ENCODE results near the gene TOLLIP. TPM values are rescaled to one million over a fixed set of nuclear protein-coding genes. Genes with fewer than 3 reads are reported as not detected.

TOLLIP gene
- total and polyA plus RNA-seq, 2 of the 4 experiments (the other 2 are of a cell fraction): 19.7 to 42.9 TPM

DNA sequence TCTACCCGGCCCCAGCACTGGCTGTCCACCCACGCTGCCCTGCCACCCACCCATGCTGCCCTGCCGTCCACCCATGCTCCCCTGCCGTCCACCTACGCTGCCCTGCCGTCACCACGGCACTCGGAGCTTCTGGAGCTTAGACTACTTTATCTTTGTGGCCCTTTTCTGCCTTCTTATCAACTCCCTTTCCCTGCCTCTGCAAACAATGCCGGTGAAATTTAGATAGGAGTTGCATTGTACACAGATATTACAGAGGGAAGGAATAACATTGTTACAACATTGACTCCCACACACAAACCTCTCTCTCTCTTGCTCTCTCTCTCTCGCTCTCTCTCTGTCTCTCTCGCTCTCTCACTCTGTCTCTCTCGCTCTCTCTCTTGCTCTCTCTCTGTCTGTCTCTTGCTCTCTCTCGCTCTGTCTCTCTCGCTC is 46.6 kb upstream of the TOLLIP start:
- WGBS, 2 experiments (ENCODE audit: extremely low coverage in 2 of 2, insufficient read length in 1 of 2): 43% methylated on average over 5 of the region's 14 CpGs; no CpG with 5 or more reads in 1 of the 2 experiments
- H2AK5ac ChIP-seq (ENCODE audit: low read depth, low read length): no peak overlapping the region

More for the DNA sequence above, 46.6 kb upstream of the TOLLIP start:
- Histone ChIP-seq H3K36me3 (ENCODE audit: control insufficient read depth, insufficient read depth, low read length) (no peaks in the 10 kb centered on the region), H3K9me3 (ENCODE audit: control insufficient read depth, insufficient read depth, low read length) (no peaks in the 10 kb centered on the region), H3K9ac (ENCODE audit: low read depth, low read length) (no peak overlapping the region), H2BK15ac (ENCODE audit: low read depth, low read length) (no peak overlapping the region), H3K23ac (ENCODE audit: low read depth, low read length) (no peak overlapping the region), H2BK20ac (ENCODE audit: low read depth, low read length) (no peak overlapping the region), H3K18ac (ENCODE audit: low read depth, low read length) (no peak overlapping the region), H3K27ac (ENCODE audit: insufficient read depth, low read length) (no peak overlapping the region), H3K9me1 (ENCODE audit: insufficient read depth, low read length) (no peaks in the 10 kb centered on the region), H3K4me1 (ENCODE audit: control insufficient read depth, insufficient read depth, low read length) (peaks cover 5% of the 10 kb centered on the region), H3K4me3 (ENCODE audit: insufficient read depth, low read depth, low read length) (no peak overlapping the region), H4K5ac (ENCODE audit: low read depth, low read length) (no peak overlapping the region), H3K4me2 (ENCODE audit: low read depth, low read length) (no peak overlapping the region), H4K8ac (ENCODE audit: low read depth in 2 of 2, low read length in 2 of 2) (no peak overlapping the region), H4K91ac (ENCODE audit: insufficient read depth, low read depth, low read length) (no peak overlapping the region), H2BK5ac (ENCODE audit: low read depth, low read length, poor library complexity, severe bottlenecking) (no peak overlapping the region), H2AFZ (replicated peaks; ENCODE audit: low read length, poor library complexity) (no peak overlapping the region), H3K27me3 (ENCODE audit: control insufficient read depth, insufficient read depth, low read length) (peaks cover 20% of the 10 kb centered on the region), H3K4ac (ENCODE audit: low read depth, low read length) (no peak overlapping the region), H3K14ac (replicated peaks; ENCODE audit: low read depth, low read length) (no peak overlapping the region), H2AK9ac (replicated peaks; ENCODE audit: low read depth, low read length, poor library complexity) (no peak overlapping the region), H2BK120ac (ENCODE audit: low read depth, low read length) (no peak overlapping the region), H3K56ac (ENCODE audit: extremely low read depth, insufficient read depth, low read length) (peak overlapping the region; percentile 17; the same call in 1 of the 2 replicates), H4K20me1 (ENCODE audit: insufficient read depth, low read length) (no peaks in the 10 kb centered on the region), H3K79me1 (ENCODE audit: low read depth in 1 of 2, low read length in 2 of 2) (no peaks in the 10 kb centered on the region)
- BruUV-seq (replicated peaks): no TSS peak
- POLR2A ChIA-PET (ENCODE audit: unreplicated experiment): no interaction called here
- in situ Hi-C loops (cut with MboI; ENCODE audit: low sequenced_read_pairs) (no loop called here), dilution Hi-C loops (cut with HindIII; ENCODE audit: low sequenced_read_pairs, unreplicated experiment) (no loop called here), intact Hi-C loops (cut with micrococcal nuclease) (no loop called here)
- CTCF ChIA-PET: no interaction called here
- ATAC-seq (ENCODE audit: low read depth): peak; percentile 27; the same call in 1 of the 2 replicates
- no peak for TF ChIP-seq RAD21 (IDR thresholded peaks at IDR 0.05; ENCODE audit: low read length)
- TF ChIP-seq CHD1 (IDR thresholded peaks at IDR 0.05; ENCODE audit: low read depth, low read length): no peak
- no peak for TF ChIP-seq MAFK (IDR thresholded peaks at IDR 0.05; ENCODE audit: low read depth, low read length)
- TF ChIP-seq, protein P1, sequence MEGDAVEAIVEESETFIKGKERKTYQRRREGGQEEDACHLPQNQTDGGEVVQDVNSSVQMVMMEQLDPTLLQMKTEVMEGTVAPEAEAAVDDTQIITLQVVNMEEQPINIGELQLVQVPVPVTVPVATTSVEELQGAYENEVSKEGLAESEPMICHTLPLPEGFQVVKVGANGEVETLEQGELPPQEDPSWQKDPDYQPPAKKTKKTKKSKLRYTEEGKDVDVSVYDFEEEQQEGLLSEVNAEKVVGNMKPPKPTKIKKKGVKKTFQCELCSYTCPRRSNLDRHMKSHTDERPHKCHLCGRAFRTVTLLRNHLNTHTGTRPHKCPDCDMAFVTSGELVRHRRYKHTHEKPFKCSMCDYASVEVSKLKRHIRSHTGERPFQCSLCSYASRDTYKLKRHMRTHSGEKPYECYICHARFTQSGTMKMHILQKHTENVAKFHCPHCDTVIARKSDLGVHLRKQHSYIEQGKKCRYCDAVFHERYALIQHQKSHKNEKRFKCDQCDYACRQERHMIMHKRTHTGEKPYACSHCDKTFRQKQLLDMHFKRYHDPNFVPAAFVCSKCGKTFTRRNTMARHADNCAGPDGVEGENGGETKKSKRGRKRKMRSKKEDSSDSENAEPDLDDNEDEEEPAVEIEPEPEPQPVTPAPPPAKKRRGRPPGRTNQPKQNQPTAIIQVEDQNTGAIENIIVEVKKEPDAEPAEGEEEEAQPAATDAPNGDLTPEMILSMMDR (conservative IDR thresholded peaks at IDR 0.05; ENCODE audit: low read depth, low read length): no peak
- TF ChIP-seq MXI1 (IDR thresholded peaks at IDR 0.05; ENCODE audit: borderline replicate concordance, low read depth, low read length): no peak
- TF ChIP-seq, protein P2, sequence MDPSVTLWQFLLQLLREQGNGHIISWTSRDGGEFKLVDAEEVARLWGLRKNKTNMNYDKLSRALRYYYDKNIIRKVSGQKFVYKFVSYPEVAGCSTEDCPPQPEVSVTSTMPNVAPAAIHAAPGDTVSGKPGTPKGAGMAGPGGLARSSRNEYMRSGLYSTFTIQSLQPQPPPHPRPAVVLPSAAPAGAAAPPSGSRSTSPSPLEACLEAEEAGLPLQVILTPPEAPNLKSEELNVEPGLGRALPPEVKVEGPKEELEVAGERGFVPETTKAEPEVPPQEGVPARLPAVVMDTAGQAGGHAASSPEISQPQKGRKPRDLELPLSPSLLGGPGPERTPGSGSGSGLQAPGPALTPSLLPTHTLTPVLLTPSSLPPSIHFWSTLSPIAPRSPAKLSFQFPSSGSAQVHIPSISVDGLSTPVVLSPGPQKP (IDR thresholded peaks at IDR 0.05; ENCODE audit: borderline replicate concordance, low read depth, low read length): no peak
- DNase-seq: no peak

All from IMR-90 (cell line).